Vagina (tissue), 2 donors: ENCODE measurements around the gene TPT1.

ENCODE experiments used
- CTCF ChIP-seq, 3 experiments: fragments of 450-650 bp in 2 of 3; fragments of 200-600 bp in 1 of 3; sonication (generic) in 1 of 3; IDR thresholded peaks; one replicate each; pipeline ENCODE4 v1.5.1; 2017 to 2019; ENCODE audit warnings: antibody characterized with exemption in 3 of 3, mild to moderate bottlenecking in 2 of 3, moderate library complexity in 2 of 3
- POLR2AphosphoS5 ChIP-seq, 2 donors: sonication (generic); formaldehyde crosslinking; IDR thresholded peaks; one replicate each; pipeline ENCODE4 v1.9.0; 2017; ENCODE audit warnings: antibody characterized with exemption in 2 of 2, mild to moderate bottlenecking in 2 of 2, low read depth in 1 of 2; ENCODE audit not compliant: insufficient read depth in 1 of 2

- TF ChIP-seq CTCF (IDR thresholded peaks at IDR 0.05), result no peak
- TF ChIP-seq POLR2AphosphoS5 (IDR thresholded peaks at IDR 0.05; ENCODE audit: insufficient read depth in 1 of 2, low read depth in 1 of 2), result no peak
Observed at GRCh38 chr13:45337395-45337794, 3.6 kb downstream of the TPT1 start.
